NT2/D1 (cell line): Measurements from ENCODE around the gene UBE3A.

ENCODE experiments used
- YY1 ChIP-seq: IDR thresholded peaks from 2 replicates; pipeline ENCODE4 v1.6.1; 2011; ENCODE audit not compliant: insufficient read length, insufficient read depth
- ZNF274 ChIP-seq: IDR thresholded peaks from 2 replicates; pipeline ENCODE4 v1.6.1; 2011; ENCODE audit warnings: mild to moderate bottlenecking, low read depth, low read length

DNA sequence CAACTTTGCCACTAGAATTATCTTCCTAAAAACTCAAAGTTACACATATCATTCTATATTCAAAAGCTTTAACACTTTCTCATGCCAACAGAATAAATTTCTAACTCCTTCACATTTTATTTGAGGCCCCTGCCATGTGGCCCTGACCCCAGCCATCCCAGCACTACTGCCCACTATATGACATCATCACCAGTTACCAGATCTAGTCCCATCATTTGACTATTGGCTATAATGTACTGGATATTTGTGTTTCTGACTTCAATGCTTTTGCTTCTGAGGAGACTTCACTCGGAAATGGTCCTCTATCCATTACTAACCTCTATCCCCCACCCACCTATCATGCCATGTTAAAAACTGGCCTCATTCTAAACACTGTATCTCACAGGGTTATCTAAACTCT is 23.6 kb downstream of the UBE3A start:
- TF ChIP-seq ZNF274 (no peak), YY1 (no peak)
